Subcutaneous abdominal adipose tissue (tissue), 5 donors: ENCODE results near the gene LRMDA.

Experiments used
- H3K27ac ChIP-seq: one replicate; pipeline ENCODE4 v1.7.0; 2013; ENCODE audit warnings: low read depth, mild to moderate bottlenecking, inconsistent platforms, low read length, moderate library complexity
- H3K27me3 ChIP-seq, 5 donors: one replicate each; pipeline ENCODE4 v1.7.0; 2013; ENCODE audit warnings: low read length in 5 of 5, inconsistent platforms in 1 of 5; ENCODE audit not compliant: control insufficient read depth in 5 of 5, insufficient read depth in 4 of 5
- H3K36me3 ChIP-seq, 5 donors: one replicate each; pipeline ENCODE4 v1.7.0; 2013; ENCODE audit warnings: low read length in 5 of 5; ENCODE audit not compliant: control insufficient read depth in 5 of 5, insufficient read depth in 5 of 5
- H3K4me1 ChIP-seq, 5 donors: one replicate each; pipeline ENCODE4 v1.7.0; 2013; ENCODE audit warnings: low read length in 5 of 5, mild to moderate bottlenecking in 3 of 5, moderate library complexity in 1 of 5; ENCODE audit not compliant: control insufficient read depth in 5 of 5, insufficient read depth in 5 of 5
- H3K4me3 ChIP-seq, 5 donors: one replicate each; pipeline ENCODE4 v1.7.0; 2013; ENCODE audit warnings: low read length in 5 of 5, low read depth in 1 of 5
- H3K9ac ChIP-seq, 5 donors: one replicate each; pipeline ENCODE4 v1.7.0; 2013; ENCODE audit warnings: low read length in 5 of 5, mild to moderate bottlenecking in 4 of 5, moderate library complexity in 3 of 5
- H3K9me3 ChIP-seq, 5 donors: one replicate each; pipeline ENCODE4 v1.7.0; 2013; ENCODE audit warnings: low read length in 5 of 5; ENCODE audit not compliant: control insufficient read depth in 5 of 5
- donor health status: healthy.
- donor health status: healthy.
- donor health status: healthy.
- donor health status: healthy.
- donor health status: healthy.

The LRMDA gene

DNA sequence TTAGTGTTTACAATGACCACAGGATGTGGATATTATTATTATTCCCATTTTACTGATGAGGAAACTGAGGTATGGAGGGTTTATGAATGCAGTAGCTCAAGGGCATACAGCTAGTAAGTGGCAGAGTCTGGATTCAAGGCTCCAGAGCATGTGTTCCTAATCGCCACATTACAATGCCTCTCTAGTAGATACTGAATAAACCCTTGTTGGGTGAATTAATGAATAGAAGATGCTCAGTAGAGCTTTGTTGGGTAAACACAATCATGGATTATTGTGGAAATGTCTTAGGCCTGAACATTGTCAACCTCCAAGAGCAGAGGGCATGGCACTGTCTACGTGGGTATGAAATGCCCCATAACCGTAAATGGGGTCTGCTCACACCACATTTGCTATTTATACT lies 545.3 kb downstream of the LRMDA start:
- Histone ChIP-seq H3K36me3 (peaks cover 0 to 2% (median 0%) of the 10 kb centered on the region in 5 donors), H3K4me3 (no peak overlapping the region), H3K27ac (no peak overlapping the region), H3K9ac (no peak overlapping the region), H3K4me1 (peaks cover 3 to 18% (median 10%) of the 10 kb centered on the region in 5 donors), H3K9me3 (no peaks in the 10 kb centered on the region), H3K27me3 (no peaks in the 10 kb centered on the region)

DNA sequence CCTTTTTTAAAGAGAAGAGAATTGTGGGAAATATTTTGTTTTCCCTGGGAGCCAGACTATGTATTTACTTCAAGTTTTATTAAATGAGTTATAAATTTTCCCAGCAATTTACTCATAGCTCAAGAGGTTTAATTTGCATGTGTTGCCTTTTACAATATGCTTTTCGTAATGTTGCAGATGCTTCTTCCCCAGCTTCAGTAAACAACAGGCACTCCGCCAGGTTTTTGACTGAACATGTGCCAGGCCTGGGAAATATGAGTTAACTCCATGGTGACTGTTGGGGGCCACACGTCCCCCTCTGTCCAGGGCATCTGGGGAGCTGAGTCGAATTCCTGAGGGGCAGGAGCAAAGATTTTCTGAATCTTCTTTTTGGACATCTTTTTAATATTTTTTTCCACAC lies 545.7 kb downstream of the LRMDA start:
- H3K36me3 ChIP-seq: peaks cover 0 to 2% (median 0%) of the 10 kb centered on the region in 5 donors
- peaks cover 3 to 14% (median 10%) of the 10 kb centered on the region in 5 donors for H3K4me1 ChIP-seq
- H3K27ac ChIP-seq: no peak overlapping the region
- no peak overlapping the region for H3K4me3 ChIP-seq
- no peaks in the 10 kb centered on the region for H3K27me3 ChIP-seq
- H3K9ac ChIP-seq: no peak overlapping the region
- H3K9me3 ChIP-seq: no peaks in the 10 kb centered on the region

DNA sequence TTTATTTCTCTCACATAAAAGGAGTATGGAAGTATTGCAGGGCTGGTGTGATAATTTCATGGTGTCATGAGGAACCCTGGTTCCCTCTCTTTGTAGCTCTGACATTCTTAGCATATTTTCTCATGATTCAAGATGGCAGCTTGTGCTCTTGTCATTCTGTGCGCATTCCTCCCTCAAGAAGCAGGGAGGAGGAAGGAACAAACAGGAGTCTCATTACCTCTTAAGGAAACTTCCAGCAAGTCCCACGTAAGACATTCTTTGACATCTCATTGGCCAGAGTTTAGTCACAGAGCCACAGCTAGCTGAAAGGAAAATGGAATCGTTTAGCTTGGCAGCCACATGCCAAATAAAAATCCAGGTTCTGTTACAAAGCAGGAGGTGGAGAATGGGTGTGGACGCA lies 546.8 kb downstream of the LRMDA start:
- peaks cover 0 to 10% (median 9%) of the 10 kb centered on the region in 5 donors for H3K4me1 ChIP-seq
- H3K27ac ChIP-seq: no peak overlapping the region
- no peak overlapping the region for H3K9ac ChIP-seq
- H3K9me3 ChIP-seq: no peaks in the 10 kb centered on the region
- no peaks in the 10 kb centered on the region for H3K27me3 ChIP-seq
- no peak overlapping the region for H3K4me3 ChIP-seq
- H3K36me3 ChIP-seq: peaks cover 0 to 2% (median 0%) of the 10 kb centered on the region in 5 donors

DNA sequence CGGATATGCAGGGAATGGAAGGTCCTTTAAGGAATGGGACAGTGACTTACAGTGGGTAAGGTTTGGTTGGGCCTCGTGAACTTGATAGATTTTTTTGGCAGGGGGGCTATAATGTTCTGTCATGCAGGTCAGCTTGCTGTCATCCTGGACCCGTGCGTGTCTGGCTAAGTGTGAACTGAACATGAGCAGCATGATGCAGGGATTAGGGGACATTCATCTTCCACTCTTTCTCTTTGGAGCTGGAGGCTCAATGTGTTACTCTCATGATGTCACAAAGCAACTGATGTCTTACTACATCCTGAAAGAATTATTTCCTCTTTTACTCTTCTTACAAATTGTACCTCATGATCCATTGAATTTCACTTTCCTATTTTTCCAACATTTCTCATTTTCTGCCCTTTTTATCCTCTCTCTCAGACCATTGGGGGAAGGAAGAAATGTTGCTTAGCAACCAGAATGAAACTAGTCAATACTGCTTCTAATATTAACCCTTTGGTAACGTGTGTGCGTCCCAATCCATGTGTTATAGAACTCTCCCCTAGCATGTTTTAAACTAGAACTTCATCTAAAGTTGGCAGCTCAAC lies 549.1 kb downstream of the LRMDA start:
- Histone ChIP-seq H3K9me3 (no peaks in the 10 kb centered on the region), H3K27me3 (no peaks in the 10 kb centered on the region), H3K4me1 (peaks cover 0 to 10% (median 9%) of the 10 kb centered on the region in 5 donors), H3K4me3 (no peak overlapping the region), H3K27ac (no peak overlapping the region), H3K36me3 (peaks cover 0 to 2% (median 0%) of the 10 kb centered on the region in 5 donors), H3K9ac (no peak overlapping the region)

DNA sequence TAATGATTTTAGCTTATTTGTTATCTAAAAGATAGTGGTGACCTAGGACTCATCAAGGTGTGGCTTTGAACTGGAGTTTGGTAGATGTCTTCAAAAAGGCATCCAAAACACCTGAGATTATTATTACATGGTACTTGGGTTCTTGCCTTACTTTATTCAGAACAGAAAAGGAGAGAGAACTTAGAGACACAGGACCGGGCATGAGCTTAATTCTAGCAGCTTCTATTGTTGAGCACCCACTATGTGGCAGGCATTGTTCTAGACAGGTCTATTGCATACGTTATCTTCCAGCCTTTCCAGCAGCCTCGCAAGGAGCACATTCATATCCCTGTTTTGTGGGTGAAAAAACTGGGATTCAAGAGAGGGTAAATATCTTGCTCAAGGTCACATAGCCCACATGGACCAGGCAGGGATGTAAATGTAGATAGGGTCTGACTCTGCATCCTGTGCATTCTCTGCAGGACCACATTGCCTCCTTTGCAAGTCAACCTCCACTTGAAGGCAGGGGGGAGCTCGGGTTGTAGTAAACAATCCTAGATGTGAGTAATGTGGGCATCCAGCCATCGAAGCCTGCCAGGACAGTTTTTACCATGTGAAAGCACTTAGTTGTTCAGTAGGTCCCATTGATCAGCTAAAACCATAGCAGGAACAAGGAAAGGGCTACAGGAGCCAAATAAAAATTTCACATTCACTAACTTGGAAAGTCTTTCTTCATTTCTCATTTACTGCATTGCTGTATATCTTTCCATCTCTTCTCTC lies 551.4 kb downstream of the LRMDA start:
- H3K9me3 ChIP-seq: no peaks in the 10 kb centered on the region
- H3K4me1 ChIP-seq: peaks cover 0 to 5% (median under 1%) of the 10 kb centered on the region in 5 donors
- H3K27ac ChIP-seq: no peak overlapping the region
- H3K9ac ChIP-seq: no peak overlapping the region
- no peaks in the 10 kb centered on the region for H3K27me3 ChIP-seq
- H3K4me3 ChIP-seq: no peak overlapping the region
- H3K36me3 ChIP-seq: peaks cover 0 to 2% (median 0%) of the 10 kb centered on the region in 5 donors

DNA sequence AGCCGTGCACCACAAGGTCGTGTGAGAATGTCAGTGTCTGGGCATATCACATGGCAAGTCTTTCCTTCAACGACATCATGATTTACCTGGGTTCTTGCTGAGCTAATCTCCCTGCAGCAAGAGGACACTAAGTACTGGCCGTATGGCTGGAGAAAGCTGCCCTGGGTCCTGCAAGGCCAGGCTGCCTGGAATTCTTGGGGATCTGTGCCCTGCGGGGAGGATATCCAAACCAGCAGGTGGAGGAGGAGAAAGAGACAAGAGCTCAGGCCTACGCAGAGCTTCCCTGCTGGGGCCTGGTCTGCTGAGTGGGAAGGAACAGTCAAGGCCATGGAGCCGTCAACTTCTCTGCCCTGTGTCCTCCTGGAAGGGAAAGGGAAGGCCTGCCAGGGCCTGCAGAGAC lies 552.6 kb downstream of the LRMDA start:
- Histone ChIP-seq H3K27me3 (no peaks in the 10 kb centered on the region), H3K36me3 (peaks cover 0 to 2% (median 0%) of the 10 kb centered on the region in 5 donors), H3K9ac (no peak overlapping the region), H3K27ac (no peak overlapping the region), H3K9me3 (no peaks in the 10 kb centered on the region), H3K4me3 (no peak overlapping the region), H3K4me1 (peaks cover 0 to 10% (median 3%) of the 10 kb centered on the region in 5 donors)

DNA sequence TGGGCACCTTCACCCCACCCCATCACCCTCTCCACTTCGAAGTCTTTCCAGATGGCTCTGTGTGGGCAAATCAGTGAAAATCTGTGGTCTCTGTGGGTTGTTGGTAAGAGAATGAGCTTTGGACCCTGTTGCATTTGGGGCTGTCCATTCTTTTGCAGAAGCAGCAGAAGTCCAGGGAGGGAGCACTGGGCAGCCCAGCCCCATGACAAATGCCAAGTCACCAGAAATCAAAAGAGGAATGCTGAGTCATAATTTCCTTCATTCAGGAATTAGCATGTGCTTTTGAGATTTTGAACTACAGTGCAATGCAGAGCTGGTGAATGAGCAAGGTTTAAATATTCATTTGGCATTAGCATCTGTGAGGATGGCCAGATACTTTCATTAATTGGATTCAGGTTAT lies 556.2 kb downstream of the LRMDA start:
- Histone ChIP-seq H3K4me1 (peaks cover 0 to 10% (median 3%) of the 10 kb centered on the region in 5 donors), H3K27me3 (no peaks in the 10 kb centered on the region), H3K4me3 (no peak overlapping the region), H3K9ac (no peak overlapping the region), H3K27ac (no peak overlapping the region), H3K36me3 (no peaks in the 10 kb centered on the region), H3K9me3 (no peaks in the 10 kb centered on the region)

DNA sequence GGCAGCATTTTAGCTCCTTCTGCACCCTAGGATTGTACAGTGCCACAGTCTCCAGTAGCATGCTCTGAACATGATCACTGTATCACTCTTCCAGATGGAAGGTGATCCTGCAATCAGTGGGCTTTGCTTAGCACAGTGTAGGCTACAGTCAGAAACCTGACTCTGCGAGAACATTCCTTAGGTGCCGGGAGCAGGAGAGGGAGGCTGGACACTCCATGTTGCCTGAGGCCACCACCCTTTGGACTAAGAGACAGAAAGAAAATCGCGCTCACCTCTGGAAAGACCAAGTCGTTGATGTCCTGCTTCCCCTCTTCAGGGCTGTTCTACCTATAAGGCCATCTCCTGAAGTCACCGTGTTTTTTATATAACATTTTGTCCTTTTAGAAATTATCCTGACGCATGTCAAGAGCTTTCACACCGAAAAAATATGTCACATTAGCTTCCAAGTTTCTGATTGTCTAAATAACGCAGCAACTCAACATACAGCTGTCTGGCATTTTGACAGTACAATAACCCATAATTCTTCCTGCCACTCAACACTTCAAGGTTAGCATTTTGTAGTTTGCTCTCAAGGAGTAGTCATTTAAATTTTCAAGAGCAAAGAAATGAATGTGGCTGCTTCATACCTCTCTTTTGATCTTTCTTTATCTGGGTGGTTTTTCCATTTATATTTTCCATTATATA lies 563.1 kb downstream of the LRMDA start:
- Histone ChIP-seq H3K27ac (no peak overlapping the region), H3K27me3 (no peaks in the 10 kb centered on the region), H3K4me3 (no peak overlapping the region), H3K4me1 (no peaks in the 10 kb centered on the region), H3K9me3 (no peaks in the 10 kb centered on the region), H3K36me3 (no peaks in the 10 kb centered on the region), H3K9ac (no peak overlapping the region)

DNA sequence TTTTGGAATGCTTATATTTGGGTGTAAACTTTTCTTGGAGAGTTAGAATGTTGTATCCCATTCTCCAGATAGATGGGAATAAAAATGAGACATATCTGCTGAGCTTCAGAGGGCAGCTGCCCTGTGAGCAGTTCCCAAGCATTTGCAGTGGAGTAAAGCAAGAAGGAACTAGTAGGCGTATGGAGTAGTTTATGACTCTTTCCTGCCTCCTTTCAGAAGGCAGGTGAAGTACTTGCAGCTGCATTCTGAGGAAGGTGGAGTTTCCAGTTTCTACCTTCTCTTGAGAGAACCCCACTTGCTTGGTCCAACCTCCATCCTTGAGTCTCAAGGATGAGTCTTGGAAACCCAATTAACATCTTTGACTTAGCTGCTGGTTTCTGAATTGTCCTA lies 563.6 kb downstream of the LRMDA start:
- H3K9ac ChIP-seq: no peak overlapping the region
- H3K4me1 ChIP-seq: no peaks in the 10 kb centered on the region
- H3K9me3 ChIP-seq: no peaks in the 10 kb centered on the region
- no peak overlapping the region for H3K4me3 ChIP-seq
- no peaks in the 10 kb centered on the region for H3K36me3 ChIP-seq
- H3K27me3 ChIP-seq: no peaks in the 10 kb centered on the region
- no peak overlapping the region for H3K27ac ChIP-seq

DNA sequence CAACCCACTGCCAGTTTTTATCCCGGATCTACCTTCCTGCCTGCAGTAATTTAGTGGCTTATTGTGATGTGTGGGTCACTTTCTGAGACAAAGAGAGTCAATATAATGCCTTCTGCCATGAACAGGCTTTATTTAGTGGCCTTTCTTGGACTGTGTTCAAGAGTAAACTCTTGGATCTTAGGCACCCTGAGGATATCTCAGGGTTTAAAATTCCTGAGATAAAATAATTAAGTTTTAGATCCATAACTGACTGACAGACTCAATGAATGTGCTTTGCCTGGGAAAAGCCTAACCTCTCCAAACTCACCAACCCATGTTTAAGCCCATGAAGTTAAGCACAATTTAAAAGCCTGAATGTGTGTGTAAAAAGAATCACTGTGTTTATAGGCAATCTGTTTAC lies 564.3 kb downstream of the LRMDA start:
- Histone ChIP-seq H3K9ac (no peak overlapping the region), H3K4me1 (no peaks in the 10 kb centered on the region), H3K27me3 (no peaks in the 10 kb centered on the region), H3K27ac (no peak overlapping the region), H3K4me3 (no peak overlapping the region), H3K36me3 (no peaks in the 10 kb centered on the region), H3K9me3 (no peaks in the 10 kb centered on the region)
